ENCODE data around the gene ZFP64.

The ZFP64 gene

DNA sequence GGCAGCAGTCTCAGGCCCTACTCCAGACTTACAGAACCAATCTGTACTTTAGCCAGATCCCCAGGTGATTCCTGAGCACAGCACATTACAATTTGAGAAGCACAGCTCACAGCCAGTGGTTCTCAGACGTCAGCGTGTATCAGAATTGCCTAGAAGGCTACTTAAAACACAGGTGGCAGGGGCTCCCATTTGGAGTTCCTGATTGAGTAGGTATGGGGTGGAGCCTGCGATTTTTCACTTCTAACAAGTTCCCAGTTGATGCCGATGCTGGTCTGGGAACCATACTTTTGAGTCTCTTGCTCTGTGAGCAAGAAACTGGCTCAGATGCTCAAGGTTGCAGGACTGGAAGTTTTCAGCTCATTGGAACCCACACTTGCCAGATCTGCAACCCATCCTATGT lies 89.5 kb downstream of the ZFP64 start:
- no CpG with 5 or more reads among the region's 4 CpGs for WGBS (ENCODE audit: extremely low coverage, insufficient coverage, low lambda C conversion rate)
- peaks cover 8% of the 10 kb centered on the region for H3K4me1 ChIP-seq (ENCODE audit: control insufficient read depth, low read depth, low read length)
- no peak overlapping the region for H3K4ac ChIP-seq (ENCODE audit: low read depth, low read length)
- no peak overlapping the region for H2BK120ac ChIP-seq (ENCODE audit: low read depth, low read length)
- H3K18ac ChIP-seq (ENCODE audit: low read length): no peak overlapping the region
- no peak overlapping the region for H2BK15ac ChIP-seq (replicated peaks; ENCODE audit: low read depth)
- no peak overlapping the region for H4K5ac ChIP-seq (ENCODE audit: low read length)
- no peak overlapping the region for H3K4me2 ChIP-seq (ENCODE audit: low read length)
- H3K56ac ChIP-seq (ENCODE audit: low read length): no peak overlapping the region
- H3K23ac ChIP-seq (ENCODE audit: low read length): no peak overlapping the region
- peak; percentile 32 for DNase-seq
- H3K36me3 ChIP-seq (ENCODE audit: control insufficient read depth, insufficient read depth, low read length): peaks cover under 1% of the 10 kb centered on the region
- H2BK5ac ChIP-seq (ENCODE audit: low read length): no peak overlapping the region
- H2AK5ac ChIP-seq (ENCODE audit: low read length): no peak overlapping the region
- H3K4me3 ChIP-seq (ENCODE audit: low read length): no peak overlapping the region
- H4K8ac ChIP-seq (ENCODE audit: low read depth, low read length): no peak overlapping the region
- no peaks in the 10 kb centered on the region for H3K79me2 ChIP-seq (ENCODE audit: control insufficient read depth, insufficient read depth, low read length)
- no peak overlapping the region for H3K9ac ChIP-seq (ENCODE audit: low read length)
- H3K27me3 ChIP-seq (ENCODE audit: insufficient read depth, low read length, poor library complexity): peaks cover 20% of the 10 kb centered on the region
- H3K27ac ChIP-seq (ENCODE audit: low read depth, low read length): no peak overlapping the region
- H3K79me1 ChIP-seq (ENCODE audit: low read length): no peaks in the 10 kb centered on the region

All from mesendoderm (in vitro differentiated cells).